Measurements from ENCODE around the gene TCEAL9. TPM values are rescaled to one million over a fixed set of nuclear protein-coding genes. Genes with fewer than 3 reads are reported as not detected.

TCEAL9 gene
- total and polyA plus RNA-seq, 2 experiments from 2014 or later: 212 to 257 TPM

DNA sequence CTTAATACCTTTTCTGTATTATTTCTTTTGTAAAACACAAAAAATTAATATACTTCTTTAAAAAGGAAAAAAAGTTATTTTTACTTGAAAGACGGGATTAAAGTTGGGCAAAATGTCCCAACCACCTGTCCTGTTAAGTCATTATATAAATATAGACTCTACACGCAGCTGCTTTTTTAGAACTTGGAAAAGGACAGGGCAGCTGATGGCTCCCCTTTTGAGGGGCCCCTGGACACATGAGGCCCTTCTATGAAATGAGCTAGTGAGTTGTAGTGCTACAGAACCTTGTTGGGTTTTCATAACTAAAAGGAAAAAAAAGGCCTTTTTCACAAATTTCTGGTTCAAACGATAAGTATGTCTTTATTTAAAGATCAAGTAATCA, 44.9 kb upstream of the TCEAL9 start:
- Histone ChIP-seq H3K27ac (no peak overlapping the region), H3K4me3 (no peak overlapping the region), H3K4me1 (ENCODE audit: insufficient read depth) (no peaks in the 10 kb centered on the region), H3K4me2 (peak overlapping the region; percentile 71), H3K27me3 (no peaks in the 10 kb centered on the region), H2AFZ (peak overlapping the region; percentile 46), H3K9me3 (ENCODE audit: low read depth) (no peaks in the 10 kb centered on the region), H3K79me2 (no peaks in the 10 kb centered on the region), H3K9me2 (replicated peaks; ENCODE audit: insufficient read depth) (no peaks in the 10 kb centered on the region), H4K20me1 (ENCODE audit: insufficient read depth, poor library complexity, severe bottlenecking) (no peaks in the 10 kb centered on the region), H3K36me3 (replicated peaks; ENCODE audit: insufficient read depth, low read depth) (no peaks in the 10 kb centered on the region)
- 71% methylated on average over 3 of the region's 3 CpGs for WGBS (ENCODE audit: low lambda C conversion rate, missing lambda C conversion rate)
- DNase-seq (ENCODE audit: low spot score): no peak
- TF ChIP-seq EZH2 (IDR thresholded peaks at IDR 0.05; ENCODE audit: borderline replicate concordance) (no peak), EZH2phosphoT487 (IDR thresholded peaks at IDR 0.05; ENCODE audit: low read depth, severe bottlenecking, unreplicated experiment) (no peak)
- TF ChIP-seq, protein P1, sequence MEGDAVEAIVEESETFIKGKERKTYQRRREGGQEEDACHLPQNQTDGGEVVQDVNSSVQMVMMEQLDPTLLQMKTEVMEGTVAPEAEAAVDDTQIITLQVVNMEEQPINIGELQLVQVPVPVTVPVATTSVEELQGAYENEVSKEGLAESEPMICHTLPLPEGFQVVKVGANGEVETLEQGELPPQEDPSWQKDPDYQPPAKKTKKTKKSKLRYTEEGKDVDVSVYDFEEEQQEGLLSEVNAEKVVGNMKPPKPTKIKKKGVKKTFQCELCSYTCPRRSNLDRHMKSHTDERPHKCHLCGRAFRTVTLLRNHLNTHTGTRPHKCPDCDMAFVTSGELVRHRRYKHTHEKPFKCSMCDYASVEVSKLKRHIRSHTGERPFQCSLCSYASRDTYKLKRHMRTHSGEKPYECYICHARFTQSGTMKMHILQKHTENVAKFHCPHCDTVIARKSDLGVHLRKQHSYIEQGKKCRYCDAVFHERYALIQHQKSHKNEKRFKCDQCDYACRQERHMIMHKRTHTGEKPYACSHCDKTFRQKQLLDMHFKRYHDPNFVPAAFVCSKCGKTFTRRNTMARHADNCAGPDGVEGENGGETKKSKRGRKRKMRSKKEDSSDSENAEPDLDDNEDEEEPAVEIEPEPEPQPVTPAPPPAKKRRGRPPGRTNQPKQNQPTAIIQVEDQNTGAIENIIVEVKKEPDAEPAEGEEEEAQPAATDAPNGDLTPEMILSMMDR (IDR thresholded peaks at IDR 0.05; ENCODE audit: poor library complexity): no peak

DNA sequence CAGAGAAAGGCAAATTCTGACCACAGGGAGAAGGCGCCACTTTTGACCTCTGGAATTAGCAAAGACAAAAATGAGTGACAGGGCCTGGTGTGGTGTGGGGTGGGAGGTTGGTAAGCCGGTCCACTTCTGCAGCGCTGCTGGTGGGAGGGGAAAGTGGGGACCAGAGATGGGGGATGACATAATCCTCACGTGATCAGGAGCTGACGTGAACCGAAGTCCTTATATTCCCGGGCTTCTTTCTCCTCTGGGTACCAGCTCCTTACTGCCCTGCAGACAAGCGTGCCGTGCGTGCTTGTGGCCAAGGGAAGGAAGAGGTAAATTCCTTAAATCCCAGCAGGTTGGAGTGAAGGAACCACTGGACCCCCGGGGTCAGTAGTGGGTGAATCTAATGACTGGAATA, 26.3 kb upstream of the TCEAL9 start, which contains the start of gene TCEAL7:
Gene TCEAL7 (plus strand): TSS at position 249 of the 400 bp plus-strand sequence. CDS start 1,165 bp downstream, outside the sequence.
- Histone ChIP-seq H3K4me2 (peak within 1 kb of the TSS; percentile 48), H3K4me1 (ENCODE audit: insufficient read depth) (no peaks in the 10 kb centered on the region), H3K9me2 (replicated peaks; ENCODE audit: insufficient read depth) (no peaks in the 10 kb centered on the region), H3K9me3 (ENCODE audit: low read depth) (no peaks in the 10 kb centered on the region), H4K20me1 (ENCODE audit: insufficient read depth, poor library complexity, severe bottlenecking) (no peaks in the 10 kb centered on the region), H3K79me2 (no peaks in the 10 kb centered on the region), H3K4me3 (no peak within 1 kb of the TSS), H2AFZ (peak within 1 kb of the TSS; percentile 26), H3K27ac (peak within 1 kb of the TSS; percentile 60), H3K27me3 (no peaks in the 10 kb centered on the region), H3K36me3 (replicated peaks; ENCODE audit: insufficient read depth, low read depth) (no peaks in the 10 kb centered on the region)
- TF ChIP-seq EZH2phosphoT487 (IDR thresholded peaks at IDR 0.05; ENCODE audit: low read depth, severe bottlenecking, unreplicated experiment) (no peak), EZH2 (IDR thresholded peaks at IDR 0.05; ENCODE audit: borderline replicate concordance) (no peak)
- TF ChIP-seq, protein P1 (IDR thresholded peaks at IDR 0.05; ENCODE audit: poor library complexity): no peak
- peak; percentile 14 for DNase-seq (ENCODE audit: low spot score)
- 57% methylated on average over 11 of the region's 11 CpGs for WGBS (ENCODE audit: low lambda C conversion rate, missing lambda C conversion rate)

DNA sequence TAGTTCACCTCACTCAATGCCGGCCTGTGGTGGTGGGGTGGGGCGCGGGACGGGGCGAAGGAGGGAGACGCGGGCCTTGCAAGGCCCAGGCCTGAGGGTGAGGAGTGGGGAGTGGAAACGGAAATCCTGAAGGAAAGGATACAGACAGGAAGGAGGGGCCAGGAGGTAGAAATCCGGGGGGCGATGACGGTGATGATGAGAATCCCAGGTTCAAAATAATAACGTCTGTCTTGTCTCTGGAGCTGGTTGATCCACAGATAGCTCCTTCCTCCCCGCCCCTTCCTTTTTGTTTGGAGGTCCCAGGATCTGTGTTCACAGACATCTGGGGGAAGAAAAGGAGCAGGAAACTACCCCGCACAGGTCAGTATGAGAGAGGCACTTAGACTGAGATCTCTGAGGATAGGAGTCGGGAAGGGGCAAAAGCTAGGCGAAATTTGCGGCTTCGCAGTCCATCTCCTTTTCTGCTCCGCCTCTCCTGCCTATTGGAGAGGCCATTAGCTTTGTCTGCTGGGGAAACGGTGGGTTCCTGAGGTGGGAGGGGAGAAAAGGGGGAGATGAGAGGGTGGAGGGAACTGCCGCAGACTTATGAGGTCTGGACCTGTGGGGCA, 25.5 kb upstream of the TCEAL9 start:
- H3K4me2 ChIP-seq: peak overlapping the region; percentile 48
- no peaks in the 10 kb centered on the region for H3K36me3 ChIP-seq (replicated peaks; ENCODE audit: insufficient read depth, low read depth)
- no peaks in the 10 kb centered on the region for H3K79me2 ChIP-seq
- no peak for TF ChIP-seq EZH2 (IDR thresholded peaks at IDR 0.05; ENCODE audit: borderline replicate concordance)
- no peak for TF ChIP-seq EZH2phosphoT487 (IDR thresholded peaks at IDR 0.05; ENCODE audit: low read depth, severe bottlenecking, unreplicated experiment)
- TF ChIP-seq, protein P1 (IDR thresholded peaks at IDR 0.05; ENCODE audit: poor library complexity): no peak
- H2AFZ ChIP-seq: peak overlapping the region; percentile 26
- peak overlapping the region; percentile 60 for H3K27ac ChIP-seq
- peak; percentile 20 for DNase-seq (ENCODE audit: low spot score)
- H3K27me3 ChIP-seq: no peaks in the 10 kb centered on the region
- 50% methylated on average over 19 of the region's 21 CpGs for WGBS (ENCODE audit: low lambda C conversion rate, missing lambda C conversion rate)
- no peaks in the 10 kb centered on the region for H4K20me1 ChIP-seq (ENCODE audit: insufficient read depth, poor library complexity, severe bottlenecking)
- no peaks in the 10 kb centered on the region for H3K4me1 ChIP-seq (ENCODE audit: insufficient read depth)
- no peaks in the 10 kb centered on the region for H3K9me3 ChIP-seq (ENCODE audit: low read depth)
- no peaks in the 10 kb centered on the region for H3K9me2 ChIP-seq (replicated peaks; ENCODE audit: insufficient read depth)
- no peak overlapping the region for H3K4me3 ChIP-seq
